ENCODE data around the gene TRIM26. TPM values are rescaled to one million over a fixed set of nuclear protein-coding genes. Genes with fewer than 3 reads are reported as not detected.
A peak's percentile ranks its signal among the peaks of the same experiment; 100 is the strongest.

The TRIM26 gene
- total and polyA plus RNA-seq, 2 of the 13 experiments (the other 11 are each of a cell fraction or from before 2014, with no cell fraction given) = 27.1 to 38.7 TPM

- no peaks in the 10 kb centered on the region for H3K9me3 ChIP-seq (ENCODE audit: low read length)
- H2AFZ ChIP-seq (ENCODE audit: low read length) = peak overlapping the region; percentile 68
- TSS peak; percentile 88 for BruUV-seq (replicated peaks)
- 0% methylated on average over 24 of the region's 45 CpGs for WGBS (ENCODE audit: low lambda C conversion rate)
- peaks cover 41% of the 10 kb centered on the region for H3K79me2 ChIP-seq (ENCODE audit: insufficient read depth, low read length)
- H4K20me1 ChIP-seq (ENCODE audit: insufficient read depth, low read length) = no peaks in the 10 kb centered on the region
- DNase-seq (ENCODE audit: low spot score) (peak; percentile 66), FAIRE-seq (no peak), ATAC-seq (peak; percentile 90)
- ChIA-PET POLR2A (interaction anchor here (0.6 to 6.8 kb wide), 7 partner anchors 8 to 351 kb away, joined by 3 to 22 read pairs (median 11); partner anchors contain the start of genes POLR1H and TRIM39), CTCF (ENCODE audit: low intra/inter-chr PET ratio, low total read pairs) (no interaction called here)
- peaks cover 0 to 2% of the 10 kb centered on the region in 2 experiments; a peak in 1 of 5 replicates for H3K27me3 ChIP-seq (ENCODE audit: control insufficient read depth in 1 of 2, insufficient read depth in 2 of 2, low read length in 2 of 2)
- peak overlapping the region; percentile 93 for H3K27ac ChIP-seq (ENCODE audit: extremely low read length, insufficient read depth, low read length)
- peak overlapping the region; percentile 99 for H3K4me2 ChIP-seq (ENCODE audit: low read depth, low read length)
- peak overlapping the region; percentile 94 for H3K9ac ChIP-seq (ENCODE audit: insufficient read depth, low read depth, low read length)
- H3K4me3 ChIP-seq (replicated peaks in 1 of 3; ENCODE audit: insufficient read depth in 1 of 3, low read depth in 2 of 3, low read length in 3 of 3) = peak overlapping the region; percentile 87 to 99 (median 95)
- H3K4me1 ChIP-seq (ENCODE audit: insufficient read depth, low read length) = peaks cover 48% of the 10 kb centered on the region
- in situ Hi-C loops (cut with HindIII; ENCODE audit: extremely low pct_ligation_motif_present, low pct_unique_long_range_greater_than_20kb) (no loop called here), intact Hi-C loops (cut with micrococcal nuclease; ENCODE audit: unreplicated experiment) (no loop called here)
- H3K36me3 ChIP-seq (replicated peaks in 1 of 2; ENCODE audit: control insufficient read depth in 1 of 2, insufficient read depth in 2 of 2, low read length in 2 of 2) = 0 out of 5 replicates have a peak, but pooled peaks cover 0 to 3% of the 10 kb centered on the region in 2 experiments
- TF ChIP-seq PTBP1 (IDR thresholded peaks at IDR 0.05; ENCODE audit: low read depth, low read length, poor library complexity, severe bottlenecking) = no peak
- 0 out of 2 replicates have a peak, but pooled peaks have one; percentile 87 for TF ChIP-seq FOXM1 (CRISPR knock-in tag; IDR thresholded peaks at IDR 0.05)
- no peak for TF ChIP-seq ZNF619 (CRISPR knock-in tag; IDR thresholded peaks at IDR 0.05)
- peak; percentile 74 for TF ChIP-seq HDAC2 (CRISPR knock-in tag; IDR thresholded peaks at IDR 0.05)
- no peak for TF ChIP-seq CENPBD1 (CRISPR knock-in tag; IDR thresholded peaks at IDR 0.05; ENCODE audit: borderline replicate concordance, low read depth)
- peak; percentile 79 for TF ChIP-seq GABPA (IDR thresholded peaks at IDR 0.05; ENCODE audit: low read depth, low read length)
- peak; percentile 85 for TF ChIP-seq GABPA (CRISPR knock-in tag; IDR thresholded peaks at IDR 0.05; ENCODE audit: low read depth)
- no peak for TF ChIP-seq CC2D1A (CRISPR knock-in tag; IDR thresholded peaks at IDR 0.05)
- peak; percentile 39; the same call in 1 of the 2 replicates for TF ChIP-seq ZNF770 (CRISPR knock-in tag; IDR thresholded peaks at IDR 0.05)
- no peak; the same call in 1 of the 2 replicates for TF ChIP-seq ZNF570 (CRISPR knock-in tag; IDR thresholded peaks at IDR 0.05; ENCODE audit: borderline replicate concordance)
- no peak for TF ChIP-seq SUZ12 (IDR thresholded peaks at IDR 0.05; ENCODE audit: low read depth, low read length)
- TF ChIP-seq KIAA2018 (CRISPR knock-in tag; IDR thresholded peaks at IDR 0.05; ENCODE audit: borderline replicate concordance) = no peak
- TF ChIP-seq SOX5 (CRISPR knock-in tag; IDR thresholded peaks at IDR 0.05; ENCODE audit: borderline replicate concordance) = peak; percentile 50; the same call in 1 of the 2 replicates
Observed at GRCh38 chr6:30213957-30214656, 901 bp upstream of the TRIM26 start.
